SK-N-MC (cell line): ENCODE measurements around the gene RGR.

Source experiments
- EZH2 ChIP-seq: fragments of 200-600 bp; sonication (generic); IDR thresholded peaks from one replicate; pipeline ENCODE4 v1.6.1; 2017; ENCODE audit warnings: antibody characterized with exemption
- FOXP2 ChIP-seq: optimal IDR thresholded peaks from 2 replicates; pipeline ENCODE3; 2011; ENCODE audit warnings: mild to moderate bottlenecking, moderate library complexity; ENCODE audit not compliant: insufficient read depth; ENCODE audit errors: extremely low read length, control extremely low read depth
- POLR2AphosphoS5 ChIP-seq: IDR thresholded peaks from 2 replicates; pipeline ENCODE4 v1.6.1; 2012; ENCODE audit warnings: mild to moderate bottlenecking, low read depth, low read length, borderline replicate concordance

DNA sequence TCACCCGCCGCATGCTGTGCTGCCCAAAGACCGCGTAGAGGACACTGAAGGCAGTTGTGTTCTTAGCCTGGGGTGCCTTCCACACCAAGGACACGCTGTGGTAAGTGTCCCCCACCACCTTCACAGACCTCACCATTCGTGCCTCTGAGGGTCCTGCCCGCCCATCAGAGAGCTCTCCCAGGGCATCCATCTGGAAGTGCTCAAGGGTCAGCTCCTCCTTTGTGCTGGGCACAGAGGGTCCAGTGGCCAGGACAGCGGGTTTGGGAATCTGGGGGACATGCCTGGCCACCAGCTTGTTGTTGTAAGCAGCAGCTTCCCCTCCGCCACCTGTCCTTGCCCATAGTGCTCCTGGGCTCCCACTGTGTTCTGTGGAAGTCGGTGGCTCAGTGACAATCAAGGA lies 12.5 kb upstream of the RGR start:
- no peak for TF ChIP-seq FOXP2
- no peak for TF ChIP-seq POLR2AphosphoS5
- no peak for TF ChIP-seq EZH2
